ENCODE data around the gene WDR83. TPM values are rescaled to one million over a fixed set of nuclear protein-coding genes. Genes with fewer than 3 reads are reported as not detected.

WDR83 gene
- total and polyA plus RNA-seq, 2 donors (not counting 3 experiments of a cell fraction or from before 2014, with no cell fraction given) = 10.5 to 11.8 TPM

GRCh38 chr19:12695514-12695913 is 28.9 kb downstream of the WDR83 start:
- Histone ChIP-seq H3K9me1 (replicated peaks; ENCODE audit: control insufficient read depth, extremely low read depth, insufficient read depth, low read length) (no peaks in the 10 kb centered on the region), H3K79me2 (ENCODE audit: control insufficient read depth, insufficient read depth, low read length) (no peaks in the 10 kb centered on the region), H3K4me2 (ENCODE audit: insufficient read depth, low read length) (peak overlapping the region; percentile 52), H3K4me3 (replicated peaks in 1 of 3; ENCODE audit: insufficient read depth in 1 of 3, low read depth in 1 of 3, low read length in 3 of 3) (peak overlapping the region in 2 of 3 experiments; percentile 16 to 56), H3K27ac (ENCODE audit: insufficient read depth, low read depth, low read length) (no peak overlapping the region), H3K27me3 (ENCODE audit: control insufficient read depth in 2 of 2, insufficient read depth in 2 of 2, low read length in 2 of 2) (no peaks in the 10 kb centered on the region), H3K36me3 (ENCODE audit: control insufficient read depth in 2 of 2, extremely low read depth in 1 of 2, insufficient read depth in 2 of 2, low read length in 2 of 2) (peaks cover 3 to 9% of the 10 kb centered on the region in 2 experiments), H4K20me1 (replicated peaks; ENCODE audit: control insufficient read depth, extremely low read depth, insufficient read depth, low read length) (no peaks in the 10 kb centered on the region), H2AFZ (ENCODE audit: low read depth, low read length) (no peak overlapping the region), H3K9ac (replicated peaks; ENCODE audit: extremely low read depth, insufficient read depth, low read length) (no peak overlapping the region), H3K9me3 (replicated peaks; ENCODE audit: control insufficient read depth, insufficient read depth, low read length) (no peaks in the 10 kb centered on the region), H3K4me1 (ENCODE audit: control insufficient read depth, extremely low read depth, insufficient read depth, low read length) (peaks cover 15% of the 10 kb centered on the region)
- dilution Hi-C loops (cut with MboI; ENCODE audit: extremely low pct_ligation_motif_present, low sequenced_read_pairs) (no loop called here), intact Hi-C loops (cut with micrococcal nuclease) (no loop called here)
- POLR2A ChIA-PET = no interaction called here
- FAIRE-seq (no peak), DNase-seq (ENCODE audit: low read depth, low spot score) (no peak)
- TSS peak; percentile 8 for BruUV-seq (replicated peaks)
- CTCF ChIA-PET = no interaction called here
- TF ChIP-seq EZH2 (IDR thresholded peaks at IDR 0.05; ENCODE audit: borderline replicate concordance, low read depth, low read length, severe bottlenecking) = no peak
- no peak for TF ChIP-seq GATA2 (IDR thresholded peaks at IDR 0.05; ENCODE audit: insufficient read depth, insufficient read length, low read depth, low read length)
- TF ChIP-seq POLR2A (IDR thresholded peaks at IDR 0.05; ENCODE audit: low read depth, low read length) = no peak
- TF ChIP-seq JUN (IDR thresholded peaks at IDR 0.05; ENCODE audit: borderline replicate concordance, insufficient read depth, insufficient read length, low read depth) = no peak
- no peak for TF ChIP-seq CTCF (IDR thresholded peaks at IDR 0.05; ENCODE audit: extremely low read depth in 1 of 2, insufficient read depth in 1 of 2, low read depth in 1 of 2, low read length in 2 of 2)
- TF ChIP-seq POLR2AphosphoS5 (IDR thresholded peaks at IDR 0.05; ENCODE audit: insufficient read depth, low read depth, low read length) = no peak
- TF ChIP-seq MAX (IDR thresholded peaks at IDR 0.05; ENCODE audit: insufficient read depth, insufficient read length) = no peak
- TF ChIP-seq MYC (IDR thresholded peaks at IDR 0.05; ENCODE audit: low read depth, low read length) = no peak
- no peak for TF ChIP-seq FOS (IDR thresholded peaks at IDR 0.05; ENCODE audit: borderline replicate concordance, insufficient read depth, low read length)
